ENCODE measurements around the gene ZBTB25. TPM values are rescaled to one million over a fixed set of nuclear protein-coding genes. Genes with fewer than 3 reads are reported as not detected.

ZBTB25 gene
- polyA plus RNA-seq, 1 of the 3 experiments (the other 2 are of a cell fraction): 4.5 TPM

DNA sequence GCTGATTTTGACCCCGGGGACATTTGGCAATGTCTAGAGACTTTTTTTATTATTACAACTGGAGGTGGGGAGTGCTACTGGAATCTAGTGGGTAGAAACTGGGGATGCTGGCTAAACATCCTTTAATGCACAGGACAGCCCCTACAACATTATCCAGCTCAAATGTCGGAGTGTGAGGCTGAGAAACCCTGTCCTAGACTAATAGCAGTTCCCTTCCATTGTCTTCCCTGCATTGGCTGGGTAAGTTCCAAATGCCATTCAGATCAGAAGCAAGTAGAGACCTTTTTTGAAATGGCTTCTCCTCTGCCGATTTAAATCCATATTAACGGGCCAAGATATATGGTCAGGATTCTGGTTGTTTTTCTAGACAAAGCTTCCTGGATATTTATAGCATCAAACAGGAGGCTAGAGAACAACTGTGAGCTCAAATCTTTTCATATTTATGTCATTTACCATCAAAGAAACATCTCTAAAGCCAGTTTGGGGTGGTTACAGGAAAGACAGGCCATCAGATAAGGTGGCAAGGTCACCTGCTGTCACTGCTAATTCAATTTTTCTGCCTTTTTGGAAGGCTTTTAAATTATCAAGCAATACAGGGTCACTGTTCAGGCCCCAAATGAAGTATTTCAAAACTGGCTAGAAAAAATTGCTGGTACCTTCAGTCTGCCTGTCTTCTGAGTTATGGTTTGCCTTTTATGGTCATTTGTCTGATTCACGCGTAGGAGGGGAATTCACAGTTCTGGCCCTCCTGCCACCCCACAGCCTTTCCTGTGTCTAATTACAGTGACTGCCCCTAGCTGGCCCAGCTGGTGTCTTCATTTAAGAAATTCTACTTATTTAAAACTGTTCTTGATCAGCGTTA, 58.4 kb downstream of the ZBTB25 start (continued):
- TF ChIP-seq, protein P1, sequence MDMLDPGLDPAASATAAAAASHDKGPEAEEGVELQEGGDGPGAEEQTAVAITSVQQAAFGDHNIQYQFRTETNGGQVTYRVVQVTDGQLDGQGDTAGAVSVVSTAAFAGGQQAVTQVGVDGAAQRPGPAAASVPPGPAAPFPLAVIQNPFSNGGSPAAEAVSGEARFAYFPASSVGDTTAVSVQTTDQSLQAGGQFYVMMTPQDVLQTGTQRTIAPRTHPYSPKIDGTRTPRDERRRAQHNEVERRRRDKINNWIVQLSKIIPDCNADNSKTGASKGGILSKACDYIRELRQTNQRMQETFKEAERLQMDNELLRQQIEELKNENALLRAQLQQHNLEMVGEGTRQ (IDR thresholded peaks at IDR 0.05; ENCODE audit: borderline replicate concordance, low read depth, low read length): no peak

GRCh38 chr14:64444140-64444539, 59.5 kb downstream of the ZBTB25 start:
- Histone ChIP-seq H2AFZ (ENCODE audit: low read depth) (no peak overlapping the region), H4K20me1 (ENCODE audit: insufficient read depth) (no peaks in the 10 kb centered on the region), H3K4me3 (ENCODE audit: low read depth in 2 of 2, low read length in 1 of 2) (no peak overlapping the region), H3F3A (replicated peaks; ENCODE audit: insufficient read depth) (peaks cover 16% of the 10 kb centered on the region), H3K27me3 (ENCODE audit: insufficient read depth) (no peaks in the 10 kb centered on the region), H3K9me2 (no peaks in the 10 kb centered on the region), H3K4me2 (no peak overlapping the region), H3K4me1 (ENCODE audit: control insufficient read depth in 1 of 2, insufficient read depth in 2 of 2, low read depth in 1 of 2, low read length in 1 of 2) (peaks cover 21 to 24% of the 10 kb centered on the region in 2 experiments), H3K9ac (no peak overlapping the region), H3K79me2 (ENCODE audit: insufficient read depth) (no peaks in the 10 kb centered on the region), H3K9me3 (no peaks in the 10 kb centered on the region), H3K27ac (ENCODE audit: low read depth in 2 of 2, low read length in 1 of 2) (peak overlapping the region in 1 of 2 experiments; percentile 94; a peak in 1 of 4 replicates), H3K36me3 (replicated peaks in 1 of 2; ENCODE audit: control insufficient read depth in 1 of 2, insufficient read depth in 2 of 2, low read length in 1 of 2) (peaks cover 7 to 24% of the 10 kb centered on the region in 2 experiments)
- TF ChIP-seq GABPA (IDR thresholded peaks at IDR 0.05; ENCODE audit: low read depth) (no peak), RXRA (IDR thresholded peaks at IDR 0.05; ENCODE audit: borderline replicate concordance, low read depth) (no peak), RCOR1 (IDR thresholded peaks at IDR 0.05; ENCODE audit: low read length) (no peak), FOXJ3 (CRISPR knock-in tag; IDR thresholded peaks at IDR 0.05) (no peak), MAX (IDR thresholded peaks at IDR 0.05; ENCODE audit: low read depth) (no peak), TAF1 (IDR thresholded peaks at IDR 0.05; ENCODE audit: borderline replicate concordance, low read depth, low read length) (no peak), YY1 (IDR thresholded peaks at IDR 0.05; ENCODE audit: low read depth) (no peak), TCF12 (IDR thresholded peaks at IDR 0.05) (no peak), RFX5 (IDR thresholded peaks at IDR 0.05; ENCODE audit: low read length) (no peak), GATA2 (CRISPR knock-in tag; IDR thresholded peaks at IDR 0.05) (no peak), SMC3 (IDR thresholded peaks at IDR 0.05; ENCODE audit: low read depth, low read length) (no peak), NFIC (IDR thresholded peaks at IDR 0.05; ENCODE audit: borderline replicate concordance) (no peak), MXI1 (IDR thresholded peaks at IDR 0.05; ENCODE audit: low read depth, low read length) (no peak), USF1 (IDR thresholded peaks at IDR 0.05; ENCODE audit: borderline replicate concordance, low read depth) (no peak), MEF2A (IDR thresholded peaks at IDR 0.05; ENCODE audit: borderline replicate concordance, low read depth) (no peak)
- TF ChIP-seq, protein P2, sequence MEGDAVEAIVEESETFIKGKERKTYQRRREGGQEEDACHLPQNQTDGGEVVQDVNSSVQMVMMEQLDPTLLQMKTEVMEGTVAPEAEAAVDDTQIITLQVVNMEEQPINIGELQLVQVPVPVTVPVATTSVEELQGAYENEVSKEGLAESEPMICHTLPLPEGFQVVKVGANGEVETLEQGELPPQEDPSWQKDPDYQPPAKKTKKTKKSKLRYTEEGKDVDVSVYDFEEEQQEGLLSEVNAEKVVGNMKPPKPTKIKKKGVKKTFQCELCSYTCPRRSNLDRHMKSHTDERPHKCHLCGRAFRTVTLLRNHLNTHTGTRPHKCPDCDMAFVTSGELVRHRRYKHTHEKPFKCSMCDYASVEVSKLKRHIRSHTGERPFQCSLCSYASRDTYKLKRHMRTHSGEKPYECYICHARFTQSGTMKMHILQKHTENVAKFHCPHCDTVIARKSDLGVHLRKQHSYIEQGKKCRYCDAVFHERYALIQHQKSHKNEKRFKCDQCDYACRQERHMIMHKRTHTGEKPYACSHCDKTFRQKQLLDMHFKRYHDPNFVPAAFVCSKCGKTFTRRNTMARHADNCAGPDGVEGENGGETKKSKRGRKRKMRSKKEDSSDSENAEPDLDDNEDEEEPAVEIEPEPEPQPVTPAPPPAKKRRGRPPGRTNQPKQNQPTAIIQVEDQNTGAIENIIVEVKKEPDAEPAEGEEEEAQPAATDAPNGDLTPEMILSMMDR (IDR thresholded peaks at IDR 0.05): no peak
- TF ChIP-seq, protein P3, sequence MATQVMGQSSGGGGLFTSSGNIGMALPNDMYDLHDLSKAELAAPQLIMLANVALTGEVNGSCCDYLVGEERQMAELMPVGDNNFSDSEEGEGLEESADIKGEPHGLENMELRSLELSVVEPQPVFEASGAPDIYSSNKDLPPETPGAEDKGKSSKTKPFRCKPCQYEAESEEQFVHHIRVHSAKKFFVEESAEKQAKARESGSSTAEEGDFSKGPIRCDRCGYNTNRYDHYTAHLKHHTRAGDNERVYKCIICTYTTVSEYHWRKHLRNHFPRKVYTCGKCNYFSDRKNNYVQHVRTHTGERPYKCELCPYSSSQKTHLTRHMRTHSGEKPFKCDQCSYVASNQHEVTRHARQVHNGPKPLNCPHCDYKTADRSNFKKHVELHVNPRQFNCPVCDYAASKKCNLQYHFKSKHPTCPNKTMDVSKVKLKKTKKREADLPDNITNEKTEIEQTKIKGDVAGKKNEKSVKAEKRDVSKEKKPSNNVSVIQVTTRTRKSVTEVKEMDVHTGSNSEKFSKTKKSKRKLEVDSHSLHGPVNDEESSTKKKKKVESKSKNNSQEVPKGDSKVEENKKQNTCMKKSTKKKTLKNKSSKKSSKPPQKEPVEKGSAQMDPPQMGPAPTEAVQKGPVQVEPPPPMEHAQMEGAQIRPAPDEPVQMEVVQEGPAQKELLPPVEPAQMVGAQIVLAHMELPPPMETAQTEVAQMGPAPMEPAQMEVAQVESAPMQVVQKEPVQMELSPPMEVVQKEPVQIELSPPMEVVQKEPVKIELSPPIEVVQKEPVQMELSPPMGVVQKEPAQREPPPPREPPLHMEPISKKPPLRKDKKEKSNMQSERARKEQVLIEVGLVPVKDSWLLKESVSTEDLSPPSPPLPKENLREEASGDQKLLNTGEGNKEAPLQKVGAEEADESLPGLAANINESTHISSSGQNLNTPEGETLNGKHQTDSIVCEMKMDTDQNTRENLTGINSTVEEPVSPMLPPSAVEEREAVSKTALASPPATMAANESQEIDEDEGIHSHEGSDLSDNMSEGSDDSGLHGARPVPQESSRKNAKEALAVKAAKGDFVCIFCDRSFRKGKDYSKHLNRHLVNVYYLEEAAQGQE (IDR thresholded peaks at IDR 0.05; ENCODE audit: low read depth, low read length): no peak
- TF ChIP-seq, protein P4, sequence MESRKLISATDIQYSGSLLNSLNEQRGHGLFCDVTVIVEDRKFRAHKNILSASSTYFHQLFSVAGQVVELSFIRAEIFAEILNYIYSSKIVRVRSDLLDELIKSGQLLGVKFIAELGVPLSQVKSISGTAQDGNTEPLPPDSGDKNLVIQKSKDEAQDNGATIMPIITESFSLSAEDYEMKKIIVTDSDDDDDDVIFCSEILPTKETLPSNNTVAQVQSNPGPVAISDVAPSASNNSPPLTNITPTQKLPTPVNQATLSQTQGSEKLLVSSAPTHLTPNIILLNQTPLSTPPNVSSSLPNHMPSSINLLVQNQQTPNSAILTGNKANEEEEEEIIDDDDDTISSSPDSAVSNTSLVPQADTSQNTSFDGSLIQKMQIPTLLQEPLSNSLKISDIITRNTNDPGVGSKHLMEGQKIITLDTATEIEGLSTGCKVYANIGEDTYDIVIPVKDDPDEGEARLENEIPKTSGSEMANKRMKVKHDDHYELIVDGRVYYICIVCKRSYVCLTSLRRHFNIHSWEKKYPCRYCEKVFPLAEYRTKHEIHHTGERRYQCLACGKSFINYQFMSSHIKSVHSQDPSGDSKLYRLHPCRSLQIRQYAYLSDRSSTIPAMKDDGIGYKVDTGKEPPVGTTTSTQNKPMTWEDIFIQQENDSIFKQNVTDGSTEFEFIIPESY (IDR thresholded peaks at IDR 0.05; ENCODE audit: borderline replicate concordance, low read depth): no peak
- WGBS (ENCODE audit: low lambda C conversion rate): 96% methylated on average over 10 of the region's 11 CpGs
- POLR2A ChIA-PET: no interaction called here
- DNase-seq: no peak
- CTCF ChIA-PET: interaction anchor here (1.3 to 3.3 kb wide), 6 partner anchors 9 to 67 kb away, joined by 3 to 24 read pairs (median 6); no protein-coding TSS in a partner anchor

All from SK-N-SH (cell line).